ENCODE results near the gene BMPER.

Gene BMPER

DNA sequence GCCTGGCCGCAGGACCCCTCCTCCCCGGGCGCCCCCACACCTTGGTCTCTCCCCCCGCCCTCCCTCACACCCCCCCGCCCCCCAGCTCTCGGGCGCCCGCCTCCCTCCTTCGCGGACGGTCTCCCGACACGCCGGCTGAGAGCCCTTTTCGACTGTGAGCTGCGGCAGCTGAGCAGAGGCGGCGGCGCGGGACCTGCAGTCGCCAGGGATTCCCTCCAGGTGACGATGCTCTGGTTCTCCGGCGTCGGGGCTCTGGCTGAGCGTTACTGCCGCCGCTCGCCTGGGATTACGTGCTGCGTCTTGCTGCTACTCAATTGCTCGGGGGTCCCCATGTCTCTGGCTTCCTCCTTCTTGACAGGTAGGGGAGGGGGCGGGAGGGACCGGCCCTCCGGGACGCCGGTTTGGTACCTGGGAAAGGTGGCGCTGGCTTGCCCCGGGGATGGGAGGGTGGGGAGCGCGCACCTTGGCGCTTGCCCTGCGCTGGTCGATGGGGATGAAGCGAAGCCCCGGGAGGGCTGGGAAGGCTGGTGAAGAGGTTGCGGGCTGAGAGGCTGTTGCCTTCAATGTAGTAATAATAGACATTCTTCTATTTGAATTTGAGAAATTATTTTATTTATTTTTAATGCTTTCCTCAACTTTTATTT, at the start of gene BMPER:
BMPER (plus strand) TSS at position 151 of the 644 bp plus-strand sequence; CDS start at position 226, 75 bp downstream.
- DNase-seq, result no peak

DNA sequence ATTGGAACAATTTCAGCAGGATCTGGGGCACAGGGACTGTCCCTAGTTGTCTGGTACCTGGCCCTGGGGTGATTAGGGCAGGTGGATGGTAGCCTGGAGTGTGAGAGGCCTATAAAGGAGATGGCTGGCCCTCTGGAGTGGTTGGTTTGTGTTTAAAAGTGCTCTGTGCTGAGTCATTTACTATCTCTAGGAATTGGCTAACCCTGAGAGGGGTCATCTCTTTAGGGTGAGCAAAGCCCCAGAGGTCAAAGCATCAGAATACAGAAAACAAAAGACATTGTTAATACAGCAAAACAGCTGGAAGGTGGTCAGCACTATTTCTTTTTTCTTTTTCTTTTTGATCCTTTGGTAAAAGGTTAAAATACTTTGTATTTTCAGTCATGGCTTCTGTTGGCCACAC, 43.4 kb upstream of the BMPER start:
- no peak for DNase-seq

DNA sequence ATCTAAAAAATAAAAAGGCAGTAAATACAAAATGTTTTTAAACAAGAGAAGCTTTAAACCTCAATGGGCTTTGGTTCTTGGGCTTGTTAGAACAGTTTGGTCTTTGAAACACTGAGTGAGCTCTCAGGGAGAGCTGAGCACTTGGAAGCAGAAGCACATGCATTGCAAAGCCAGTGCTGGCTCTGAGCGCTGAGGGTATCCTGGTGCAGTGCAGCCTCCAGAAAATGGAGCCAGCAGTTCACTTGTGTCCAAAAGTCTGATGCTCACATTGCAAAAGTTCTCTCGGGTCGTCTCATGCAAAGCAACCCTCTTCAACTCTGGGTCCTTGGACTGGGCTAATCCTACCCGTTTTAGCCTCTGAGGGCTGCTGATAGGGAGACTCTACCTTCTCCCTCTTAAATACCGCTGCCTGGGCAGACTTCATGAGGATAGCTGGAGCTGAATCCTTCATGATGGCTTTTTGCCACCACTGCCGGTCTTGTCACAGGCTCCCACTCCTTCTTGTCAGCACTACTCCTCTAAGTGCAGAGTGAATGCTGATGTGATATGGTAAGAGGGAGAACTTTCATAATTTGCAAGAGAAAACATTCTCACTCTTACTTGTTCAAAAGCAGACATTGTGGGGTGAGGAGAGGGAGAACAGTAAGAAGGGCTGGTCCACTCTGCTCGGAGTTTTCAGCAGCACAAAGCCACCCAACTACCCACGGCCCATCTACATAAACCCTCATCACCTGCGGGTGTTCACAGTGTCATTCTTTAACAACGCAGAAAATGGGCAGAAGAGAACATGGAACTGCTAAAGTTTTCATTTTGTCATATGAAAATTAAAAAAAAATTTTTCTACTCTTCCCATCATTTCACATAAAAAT, 42.2 kb upstream of the BMPER start:
- no peak for DNase-seq

DNA sequence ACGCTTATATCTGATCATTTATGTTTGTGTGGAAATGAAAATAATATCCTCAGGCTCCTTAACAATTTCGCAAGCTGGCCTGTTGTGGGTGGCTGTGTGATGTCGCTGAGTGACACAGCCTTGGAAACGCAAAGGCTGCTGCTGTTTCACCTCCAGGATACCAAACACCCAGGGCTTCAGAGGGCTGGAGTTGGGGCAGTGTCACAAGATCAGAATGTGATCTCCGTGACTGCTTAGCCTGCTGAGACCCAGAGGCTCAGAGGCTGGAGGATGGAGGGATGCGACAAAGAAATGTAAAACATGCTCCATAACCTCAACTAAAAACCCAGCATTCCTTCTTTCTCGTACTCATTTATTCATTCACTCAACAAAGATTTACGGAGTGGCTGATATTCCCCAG, 37.2 kb upstream of the BMPER start:
- DNase-seq, result no peak

DNA sequence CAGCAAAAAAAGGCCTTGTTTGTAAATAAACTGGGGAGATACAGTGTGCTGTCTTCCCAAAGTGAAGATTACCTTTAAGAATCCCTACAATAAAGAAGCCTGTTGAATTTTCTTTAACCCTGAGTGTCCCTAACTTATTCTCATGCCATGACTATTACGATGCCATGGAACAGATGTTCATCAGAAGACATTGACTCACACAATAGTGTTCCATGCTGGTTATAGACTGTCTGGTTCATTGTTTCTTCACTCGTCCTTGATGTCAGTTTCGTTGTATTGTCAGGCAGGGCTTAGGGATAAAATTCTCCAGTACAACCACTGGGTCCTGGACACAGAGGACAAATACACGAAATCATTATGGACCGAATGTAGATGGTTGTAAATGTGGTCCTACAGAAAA, 36.2 kb upstream of the BMPER start:
- no peak for DNase-seq

DNA sequence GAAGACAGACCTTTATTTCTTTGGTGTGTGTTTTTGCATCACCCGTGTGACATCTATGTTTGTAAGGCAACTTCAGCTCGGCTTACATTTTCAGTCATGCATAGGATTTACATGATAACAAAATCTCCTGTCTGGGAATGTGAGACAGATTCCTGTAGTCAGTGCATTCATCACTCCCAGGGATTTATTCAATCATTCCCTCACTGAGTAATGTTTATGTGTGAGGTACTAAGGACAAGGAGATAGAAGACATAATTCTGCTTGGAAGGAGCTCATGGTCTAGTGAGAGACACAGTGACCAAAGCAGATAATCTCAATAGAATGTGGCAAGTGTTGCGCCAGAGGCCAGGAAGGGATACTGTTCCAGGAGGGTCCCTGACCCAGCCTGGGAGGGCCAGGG, 35.2 kb upstream of the BMPER start:
- no peak for DNase-seq

DNA sequence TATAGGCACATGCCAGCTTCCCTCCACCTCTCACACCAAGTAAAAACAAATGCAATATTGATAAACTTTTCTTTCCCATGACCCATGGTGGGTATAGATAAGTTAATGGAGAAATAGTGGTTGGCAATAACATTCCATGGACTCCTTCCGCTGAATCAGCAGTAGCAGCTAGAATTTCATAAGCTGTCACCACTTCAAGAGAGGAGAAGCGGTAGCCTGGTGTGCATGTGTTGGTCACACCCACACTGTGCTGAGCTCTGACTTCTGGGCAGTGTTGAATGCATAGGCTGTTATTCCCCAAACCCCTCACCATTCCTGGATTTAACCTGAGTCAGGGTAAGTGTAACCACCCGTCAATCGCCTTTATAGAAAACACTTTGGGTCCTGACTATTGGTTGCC, 32.5 kb upstream of the BMPER start:
- DNase-seq, result no peak

DNA sequence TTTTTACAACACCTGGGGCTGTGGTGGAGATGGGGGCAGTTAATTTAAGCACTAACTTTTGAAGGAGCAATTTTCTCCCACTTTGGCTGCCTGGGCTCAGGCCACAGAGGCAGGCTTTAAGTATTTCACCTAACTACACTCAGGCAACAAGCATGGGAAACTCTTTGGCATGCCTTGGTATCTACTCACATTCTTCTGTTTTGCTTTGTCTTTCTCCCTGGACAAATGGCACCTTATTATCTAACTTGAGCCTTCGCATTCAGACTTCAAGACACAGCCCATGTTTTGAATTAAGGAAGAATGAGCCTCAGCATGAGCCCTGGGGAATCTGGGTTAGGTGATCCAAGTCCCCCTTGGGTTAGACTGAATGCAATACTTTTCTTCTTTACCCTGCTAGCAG, 31.8 kb upstream of the BMPER start:
- DNase-seq, result no peak

DNA sequence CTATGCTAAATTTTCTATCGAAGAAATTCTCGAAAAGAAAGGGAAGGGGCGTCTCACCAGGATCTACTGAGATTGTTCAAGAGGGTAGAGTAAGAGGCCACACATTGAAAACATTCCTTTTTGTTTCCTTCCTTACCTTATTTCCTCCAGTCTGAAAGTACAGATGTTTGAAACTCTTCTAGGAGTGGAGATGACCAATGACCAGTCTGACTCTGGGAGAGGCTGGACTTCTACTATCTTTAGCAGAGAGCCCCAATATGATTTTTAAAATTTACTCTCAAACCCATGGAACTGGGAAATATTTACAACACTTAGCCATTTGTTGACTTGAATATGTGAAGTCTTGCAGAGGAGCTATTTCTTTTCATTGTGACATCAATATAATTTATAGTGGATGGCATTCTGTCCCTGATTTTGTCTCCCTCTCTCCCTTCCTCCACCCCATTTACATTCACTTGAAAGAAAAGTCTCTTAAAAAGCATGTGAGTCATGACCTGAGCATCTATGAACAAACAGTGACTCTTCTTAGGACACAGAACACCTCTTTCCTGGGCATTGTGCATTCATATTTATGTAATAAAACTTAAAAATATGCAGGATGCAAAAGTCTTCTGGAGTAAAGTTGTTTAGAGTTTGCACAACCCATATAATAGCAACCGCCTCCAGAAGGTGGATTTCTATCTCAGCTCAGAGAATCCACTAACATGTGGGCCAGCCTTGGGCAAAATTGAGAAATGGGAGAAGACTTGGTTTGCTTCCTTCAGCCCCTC, 31.2 kb upstream of the BMPER start:
- DNase-seq, result no peak

DNA sequence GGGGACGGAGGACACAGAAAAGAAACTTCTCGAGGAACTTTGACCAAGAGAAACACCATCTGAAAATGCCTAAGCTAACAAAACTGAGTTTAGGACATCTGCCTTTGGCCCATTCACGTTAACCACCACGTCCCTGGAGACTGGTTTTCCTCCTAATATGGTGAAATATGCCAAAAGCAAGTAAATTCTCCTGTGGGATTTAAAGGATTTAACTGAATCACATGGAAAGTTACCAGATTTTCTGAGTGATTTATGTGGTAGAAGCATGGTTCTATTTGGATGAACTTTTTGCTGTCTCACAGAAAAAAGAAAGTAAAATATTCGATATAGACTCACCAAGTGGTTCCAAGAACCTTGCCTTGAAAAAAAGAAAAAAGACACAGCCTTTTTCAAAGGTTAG, 30.4 kb upstream of the BMPER start:
- DNase-seq, result no peak

DNA sequence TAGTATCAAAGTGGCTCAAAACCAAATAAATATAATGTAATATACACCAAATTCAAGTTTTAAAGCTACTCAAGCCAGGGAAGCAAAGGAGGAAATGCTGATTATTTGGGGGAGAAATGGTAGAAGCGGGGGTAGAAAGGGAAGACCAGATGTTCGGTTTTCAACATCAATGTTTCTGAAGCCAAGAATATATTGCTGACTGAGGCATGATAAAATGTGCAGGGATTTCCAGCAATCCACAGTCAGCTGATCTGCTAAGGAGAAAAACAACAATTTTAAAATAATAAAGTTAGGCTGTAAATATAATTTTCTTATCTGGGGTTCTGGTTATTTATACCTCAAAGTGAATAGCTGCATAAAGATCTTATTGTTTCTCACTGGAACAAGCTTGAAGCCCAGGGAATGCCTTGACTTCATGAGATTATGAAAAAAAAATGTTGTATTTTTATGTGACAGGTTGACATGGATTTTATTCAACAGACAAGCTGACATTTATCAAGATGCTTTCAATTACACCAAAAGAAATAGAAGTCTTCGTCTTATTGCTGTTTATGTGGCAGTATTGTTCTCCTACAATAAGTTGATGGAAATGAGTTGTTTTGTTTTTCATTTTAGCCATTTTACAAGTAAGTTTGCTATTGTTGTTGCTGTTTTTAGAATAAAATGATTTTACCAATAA, 28.6 kb upstream of the BMPER start:
- DNase-seq, result no peak

DNA sequence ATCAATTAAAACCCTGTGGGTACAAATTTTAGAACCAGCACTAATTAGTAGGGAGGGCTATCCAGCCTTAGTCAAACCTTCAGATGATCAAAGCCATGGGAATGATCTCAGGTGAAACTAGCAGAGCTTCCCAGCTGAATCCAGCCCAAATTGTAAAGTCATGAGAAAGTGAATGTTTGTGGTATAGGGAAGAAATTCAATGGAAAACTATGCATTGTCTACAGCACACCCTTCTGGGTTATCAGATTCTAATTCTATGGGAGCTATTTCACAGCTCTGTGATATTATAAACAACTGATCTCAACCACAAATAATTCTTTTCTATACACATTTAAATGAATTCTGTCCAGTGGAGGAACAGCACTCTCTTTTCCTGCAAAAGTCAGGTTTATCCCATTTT, 24.6 kb upstream of the BMPER start:
- DNase-seq, result no peak

DNA sequence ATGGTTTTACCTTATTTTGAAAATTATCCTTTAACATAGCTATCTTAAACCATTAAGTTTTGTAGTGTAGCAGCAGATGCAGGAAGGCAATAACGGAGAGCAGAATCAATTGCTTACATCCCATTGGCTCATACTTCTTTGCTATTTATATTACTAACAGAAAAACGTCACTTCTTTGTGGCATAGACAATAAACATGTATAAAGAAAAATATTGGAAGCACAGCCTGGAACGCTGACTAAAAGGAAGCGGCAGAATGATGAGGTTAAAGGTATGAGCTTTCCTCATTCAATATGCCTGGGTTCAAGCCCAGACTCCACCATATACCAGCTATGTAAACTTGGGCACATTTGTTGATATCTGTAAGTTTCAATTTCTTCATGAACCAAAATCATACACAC, 24.0 kb upstream of the BMPER start:
- no peak for DNase-seq

DNA sequence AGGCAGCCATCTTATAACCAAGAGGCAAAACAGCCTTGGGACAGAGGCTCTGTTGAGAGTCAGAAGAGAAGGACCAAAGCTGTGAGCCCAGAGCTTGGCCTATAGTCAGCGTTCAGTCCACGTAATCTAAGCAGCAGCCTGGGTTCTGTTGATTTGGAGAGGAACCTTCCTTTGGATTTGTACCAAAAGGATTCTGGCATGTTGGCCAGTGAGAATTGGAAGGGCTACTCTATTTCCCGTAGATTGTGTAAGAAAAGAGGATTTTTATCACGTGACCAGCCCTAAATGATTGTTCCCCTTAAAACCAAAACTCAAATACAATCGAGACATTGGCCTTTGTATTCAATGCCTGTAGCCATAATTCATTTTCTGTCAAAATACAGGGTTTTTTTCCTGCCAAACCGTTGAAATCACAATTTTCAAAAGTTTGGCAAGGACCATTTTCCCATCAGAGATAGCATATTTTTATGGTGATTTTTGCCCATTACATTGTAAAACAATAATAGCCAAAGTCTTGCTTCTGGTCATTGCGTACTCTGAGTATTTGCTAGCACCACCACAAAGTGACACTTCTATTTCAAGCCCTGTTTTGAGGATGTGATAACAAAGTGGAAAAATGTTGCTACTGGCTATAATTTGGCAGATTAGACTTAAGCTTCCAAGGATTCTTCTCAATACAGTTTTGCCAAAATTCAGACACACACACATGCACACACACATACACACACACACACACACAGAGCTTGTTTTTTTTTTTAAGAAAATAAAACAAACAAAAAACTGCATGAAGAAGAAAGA, 23.1 kb upstream of the BMPER start:
- no peak for DNase-seq

DNA sequence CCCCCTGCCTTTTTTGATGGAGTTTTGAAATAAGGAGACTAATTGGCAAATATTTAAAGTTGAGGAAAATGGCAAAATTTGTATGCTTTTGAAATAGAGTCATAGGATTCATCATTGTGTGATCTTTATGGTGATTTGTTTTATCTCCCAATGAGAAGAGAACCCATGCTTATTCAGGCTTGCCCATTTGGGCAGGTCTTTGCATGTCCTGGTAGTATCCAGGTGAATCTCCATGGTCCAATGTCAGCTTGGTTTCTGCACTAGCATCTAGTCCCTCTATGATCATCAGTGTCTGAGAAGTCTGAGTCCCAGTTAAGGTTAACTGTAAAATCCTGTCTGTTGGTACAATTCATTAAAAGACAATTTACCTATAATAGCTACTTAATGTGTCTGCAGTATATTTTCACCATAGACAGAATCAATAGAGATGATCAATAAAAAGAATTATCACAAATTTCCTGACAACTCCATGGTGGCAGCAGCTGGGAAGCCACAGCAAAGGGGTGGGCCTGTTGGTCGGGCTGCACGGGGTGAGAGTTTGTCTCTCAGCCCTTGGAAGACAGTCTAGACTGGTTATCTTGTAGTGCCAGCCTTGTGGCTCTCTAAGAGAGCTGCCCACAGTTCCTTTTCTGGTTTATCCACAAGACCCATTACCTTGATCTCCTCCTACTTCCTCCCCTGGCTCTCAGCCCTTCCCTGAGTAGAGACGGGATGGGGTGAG, 22.2 kb upstream of the BMPER start:
- no peak for DNase-seq

DNA sequence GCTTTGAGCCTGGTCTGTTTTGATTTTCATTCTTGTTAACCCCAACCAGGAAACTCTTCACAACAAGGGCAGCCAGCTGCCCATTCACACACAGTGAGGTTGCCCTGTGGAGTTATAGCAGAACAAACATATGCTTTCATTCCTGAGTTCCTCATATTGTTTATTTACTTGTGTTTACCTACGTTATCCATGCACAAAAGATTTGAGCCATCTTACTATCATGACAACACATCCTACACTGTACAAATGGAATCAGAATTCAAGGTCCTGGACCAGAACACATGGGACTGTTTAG, 21.7 kb upstream of the BMPER start:
- no peak for DNase-seq

DNA sequence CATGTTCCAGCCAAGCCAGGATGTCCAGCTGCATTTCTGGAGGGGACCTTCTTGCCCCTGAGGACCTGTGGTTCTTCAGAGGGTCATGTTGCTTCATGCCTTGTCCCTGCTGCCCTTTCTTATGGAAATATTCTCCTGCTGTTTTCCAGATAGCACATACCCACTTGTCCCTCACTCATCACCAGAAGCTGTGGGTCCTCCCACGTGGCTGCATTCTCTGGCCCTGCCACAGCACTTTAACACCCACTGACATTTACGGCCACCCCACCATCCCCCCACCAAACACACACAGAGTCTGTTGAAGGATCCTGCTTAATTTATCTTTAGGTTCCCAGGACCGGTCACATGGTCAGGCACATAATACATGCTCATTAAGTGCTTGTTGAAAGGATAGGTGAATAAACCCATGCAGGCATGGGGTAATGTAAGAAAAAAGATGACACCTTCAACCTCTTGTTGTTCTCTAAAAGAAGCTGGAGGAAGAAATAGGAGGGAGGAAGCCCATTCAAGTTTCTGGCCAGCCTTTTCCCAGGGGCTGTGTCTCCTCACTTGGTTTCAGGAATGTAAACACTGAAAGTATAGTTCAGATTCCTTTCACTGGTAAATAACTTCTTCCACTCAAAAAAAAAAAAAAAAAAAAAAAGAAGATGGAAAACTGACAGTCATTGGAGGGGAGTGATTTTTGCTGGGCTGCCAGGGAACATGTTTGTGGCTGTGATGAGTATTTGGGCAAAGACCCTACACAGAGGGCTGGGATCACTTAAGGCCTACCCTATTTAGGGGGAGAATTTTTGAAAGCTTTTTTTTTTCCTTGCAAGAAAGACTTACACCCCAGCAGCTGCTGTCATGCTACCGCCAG, 19.8 kb upstream of the BMPER start:
- DNase-seq, result no peak

DNA sequence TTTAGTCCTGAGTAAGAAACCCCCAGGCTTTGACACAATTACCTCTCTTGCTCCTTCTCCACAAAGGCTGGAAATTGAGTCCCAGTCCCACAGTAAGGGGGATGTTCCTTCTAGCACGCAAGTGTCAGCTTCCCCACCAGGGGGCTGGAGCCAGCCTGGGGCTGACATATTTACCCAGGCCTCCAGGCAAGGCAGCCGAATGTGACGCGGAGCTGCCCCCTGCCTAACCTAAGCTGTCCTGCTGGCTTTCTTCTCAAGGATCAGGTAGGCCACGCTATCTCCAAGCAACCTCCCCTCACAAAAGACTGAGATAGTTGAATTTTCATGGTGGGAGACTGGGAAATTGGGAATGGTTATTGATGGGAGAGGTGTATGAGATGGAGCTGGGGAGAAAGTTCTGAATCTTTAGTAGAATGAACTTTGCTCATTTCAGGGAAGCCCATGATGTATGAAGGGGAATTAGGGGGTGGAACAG, 19.2 kb upstream of the BMPER start:
- DNase-seq, result no peak

DNA sequence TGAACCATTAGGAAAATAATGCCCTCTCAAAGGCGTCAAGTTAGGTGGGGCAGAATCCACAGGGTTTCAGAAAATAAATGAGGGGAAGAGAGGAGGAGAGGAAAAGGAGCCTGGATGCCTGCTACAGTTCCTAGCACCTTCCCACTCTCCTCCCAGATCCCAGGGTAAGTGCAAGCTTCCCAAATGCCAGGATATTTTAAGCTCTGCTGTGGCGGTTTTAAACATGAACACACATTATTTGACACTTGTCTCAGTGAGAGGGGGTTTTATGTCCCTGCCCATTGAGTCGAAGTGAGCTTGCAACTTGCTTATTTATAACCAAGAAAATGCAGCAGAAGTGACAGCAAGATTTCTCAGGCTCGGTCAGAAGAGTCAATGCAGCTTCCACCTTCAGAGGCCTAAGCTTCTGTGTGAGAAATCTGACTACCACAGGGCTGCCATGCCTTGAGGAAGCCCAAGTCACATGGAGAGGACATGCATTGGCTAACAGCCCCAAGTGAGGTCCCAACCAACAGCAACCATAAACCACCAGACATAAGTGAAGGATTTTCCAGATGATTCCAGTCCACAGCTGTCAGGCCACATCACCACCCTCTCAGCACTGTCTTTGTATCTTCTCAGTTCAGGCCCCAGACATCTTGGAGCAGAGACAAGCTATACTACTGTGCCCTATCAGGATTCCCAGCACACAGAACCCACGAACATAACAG, 17.9 kb upstream of the BMPER start:
- no peak for DNase-seq

DNA sequence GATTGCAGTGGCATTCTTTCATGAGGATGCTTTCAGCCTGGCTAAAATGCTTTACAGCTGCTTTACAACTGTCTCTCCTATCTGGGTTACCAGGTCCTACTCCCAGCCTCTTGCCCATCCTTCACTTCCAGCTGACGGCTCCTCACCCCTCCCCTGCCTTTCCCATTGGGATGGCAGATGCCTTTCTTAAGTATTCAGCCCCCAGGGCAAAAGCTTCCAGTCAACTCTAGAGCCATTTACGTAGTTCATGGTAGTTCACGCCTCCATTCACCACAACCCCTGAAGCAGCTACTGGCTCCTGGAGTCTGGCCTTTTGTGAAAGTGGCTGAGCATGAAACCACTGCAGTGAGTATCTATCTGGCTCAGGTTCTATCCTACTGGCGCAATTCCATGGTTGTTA, 17.2 kb upstream of the BMPER start:
- DNase-seq, result no peak
